Stimulated activated CD8-positive, alpha-beta memory T cell treated with anti-CD3 and anti-CD28 coated beads, Interleukin-7, amount 100 ng/mL, for 24 hours (primary cell): ENCODE results near the gene TSFM.

Experiments used
- DNase-seq: peaks from one replicate; pipeline ENCODE4 v3.0.0-alpha.2; 2020; ENCODE audit warnings: low read depth

TSFM gene

GRCh38 chr12:57782608-57783465 lies at the start of gene TSFM:
Gene TSFM (plus strand): TSS chr12:57782787. CDS start chr12:57782802, 15 bp downstream.
- DNase-seq = peak; percentile 96

- no peak for DNase-seq
Observed at GRCh38 chr12:57733928-57734327, 48.7 kb upstream of the TSFM start.

GRCh38 chr12:57734591-57734990 lies 48.0 kb upstream of the TSFM start:
- no peak for DNase-seq

GRCh38 chr12:57735198-57735855 lies 47.3 kb upstream of the TSFM start:
- no peak for DNase-seq

- DNase-seq = no peak
Observed at GRCh38 chr12:57735952-57736740, 46.4 kb upstream of the TSFM start.

DNA sequence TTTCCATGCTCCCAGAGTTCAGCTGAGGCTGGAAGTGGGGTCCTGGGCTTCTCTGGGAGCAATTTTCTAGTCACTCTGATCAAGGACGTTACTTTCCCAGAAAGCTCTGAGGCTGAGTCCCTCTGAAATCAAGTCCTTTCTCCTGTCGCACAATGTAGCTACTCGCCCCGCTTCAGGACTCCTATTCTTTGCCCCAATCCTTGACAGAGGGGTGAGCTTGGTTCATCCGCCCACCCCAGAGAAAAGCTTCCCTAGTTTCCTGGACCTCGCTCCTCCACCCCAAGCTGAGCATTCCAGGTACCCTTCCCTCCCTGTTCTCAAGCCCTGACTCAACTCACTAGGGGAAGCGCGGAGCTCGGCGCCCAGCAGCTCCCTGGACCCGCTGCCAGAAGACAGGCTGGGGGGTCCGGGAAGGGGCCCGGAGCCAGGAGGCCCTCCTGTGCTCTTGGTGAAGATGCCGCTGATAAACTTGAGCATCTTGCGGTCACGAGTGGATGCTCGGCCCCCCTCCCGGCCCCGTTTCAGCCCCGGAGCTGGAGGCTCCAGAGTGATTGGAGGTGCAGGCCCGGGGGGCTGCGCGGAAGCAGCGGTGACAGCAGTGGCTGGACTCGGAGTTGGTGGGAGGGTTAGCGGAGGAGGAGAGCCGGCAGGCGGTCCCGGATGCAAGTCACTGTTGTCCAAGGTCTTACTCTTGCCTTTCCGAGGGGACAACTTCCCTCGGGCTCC lies 45.7 kb upstream of the TSFM start:
- DNase-seq = no peak

GRCh38 chr12:57737467-57738460 lies 44.8 kb upstream of the TSFM start:
- no peak for DNase-seq

DNA sequence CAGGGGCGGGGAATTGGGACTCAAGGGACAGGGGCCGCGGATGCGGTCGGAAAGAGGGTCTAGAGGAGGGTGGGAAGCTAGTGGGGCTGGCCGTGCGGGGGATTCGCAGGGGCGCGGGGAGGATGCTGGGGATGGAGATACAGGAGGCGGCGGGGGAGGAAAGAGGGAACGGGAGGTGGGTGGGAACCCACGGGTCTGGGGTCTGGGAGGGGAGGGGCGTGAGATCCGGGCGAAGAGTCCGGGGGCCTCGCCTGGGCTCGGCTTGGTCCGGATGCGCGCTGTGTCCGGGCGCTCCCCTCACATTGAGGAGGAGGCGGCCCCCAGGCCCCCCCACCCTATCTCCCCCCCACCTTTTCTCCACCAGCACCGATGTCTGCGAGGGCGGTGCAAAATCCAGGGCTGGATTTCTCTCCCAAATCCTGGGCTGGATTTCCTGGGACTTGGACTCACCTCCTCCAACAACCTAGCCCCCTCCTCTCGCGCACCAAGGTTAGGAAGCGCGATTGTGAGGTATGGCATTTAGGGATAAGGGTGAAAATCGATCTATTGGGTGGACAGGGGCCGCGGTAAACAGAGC lies 43.8 kb upstream of the TSFM start, which contains the start of gene AGAP2:
AGAP2 (minus strand) TSS at position 82 of the 577 bp plus-strand sequence. CDS start 496 bp downstream, outside the sequence.
- no peak for DNase-seq

GRCh38 chr12:57739387-57739786 lies 43.2 kb upstream of the TSFM start:
- no peak for DNase-seq

GRCh38 chr12:57739914-57740538 lies 42.6 kb upstream of the TSFM start:
- no peak for DNase-seq

DNA sequence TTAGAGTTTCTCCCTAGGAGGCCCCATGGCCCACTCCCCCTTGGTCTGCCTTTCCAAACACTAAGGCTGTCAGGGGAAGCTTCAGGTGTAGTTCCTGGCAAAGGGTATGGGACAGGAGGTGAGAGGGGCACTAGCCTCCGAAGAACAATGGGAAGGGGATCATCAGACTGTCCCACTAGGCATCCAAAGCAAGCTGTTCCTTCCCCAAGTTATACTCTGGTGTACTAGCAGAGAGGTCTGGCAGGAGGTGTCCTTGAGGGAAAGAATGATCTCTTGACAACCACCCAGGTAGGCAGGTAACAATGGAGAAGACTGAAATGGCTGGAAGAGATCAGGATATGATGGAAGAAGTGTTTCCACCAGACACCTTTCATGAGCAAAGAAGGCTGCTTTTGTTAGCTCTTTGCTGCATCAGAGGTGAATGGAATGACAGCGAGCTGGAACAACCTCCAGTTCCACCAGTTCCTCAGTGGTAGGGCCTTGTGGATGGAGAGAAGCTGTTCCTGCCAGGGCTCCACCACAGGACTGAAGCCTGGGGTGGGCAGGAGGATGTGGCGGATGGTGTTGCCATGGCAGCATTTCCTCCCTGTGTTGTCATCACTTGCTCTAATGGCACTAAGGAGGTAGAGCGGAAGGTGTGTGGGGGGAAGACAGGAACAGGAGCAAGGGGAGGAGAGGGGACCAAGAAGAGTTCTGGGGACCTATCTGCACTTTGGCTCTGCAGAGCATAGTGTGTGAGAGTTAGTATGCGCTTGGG lies 41.8 kb upstream of the TSFM start:
- DNase-seq = peak; percentile 41

DNA sequence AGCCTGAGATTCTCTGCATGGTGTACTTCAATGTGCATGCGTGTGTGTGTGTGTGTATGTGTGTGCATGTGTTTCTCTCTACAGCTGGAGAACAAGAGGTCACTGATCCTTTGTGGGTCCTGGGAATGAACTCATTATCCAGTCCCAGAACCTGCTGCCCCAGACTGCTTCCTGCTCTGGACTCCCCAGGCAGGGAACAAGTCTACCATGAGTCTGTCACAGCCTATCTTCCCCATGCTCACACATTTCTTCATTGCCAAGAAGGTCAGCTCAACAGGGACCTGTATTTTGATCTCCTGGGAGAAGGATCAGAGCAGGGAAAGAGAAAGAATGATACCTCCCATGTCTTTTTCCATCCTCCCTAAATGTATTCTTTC lies 41.2 kb upstream of the TSFM start:
- DNase-seq = no peak

GRCh38 chr12:57741844-57742738 lies 40.5 kb upstream of the TSFM start:
- peak; percentile 51 for DNase-seq

DNA sequence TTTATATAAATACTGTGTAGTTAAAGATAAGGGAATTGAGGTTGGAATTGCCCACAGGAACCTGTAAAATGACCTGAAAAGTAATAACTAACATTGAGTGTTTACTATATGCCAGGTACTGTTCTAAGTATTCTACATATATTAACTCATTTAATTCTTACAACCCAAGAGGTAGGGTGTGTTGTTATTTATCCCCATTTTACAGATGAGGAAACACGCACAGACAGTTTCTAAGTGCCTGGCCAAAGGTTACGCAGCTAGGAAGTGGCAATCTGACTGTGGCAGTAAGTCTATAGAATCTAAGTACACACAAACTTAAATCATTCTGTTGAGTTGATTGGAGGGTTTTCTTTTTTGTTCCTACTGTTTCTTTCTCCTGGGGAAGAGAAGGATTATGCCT lies 38.8 kb upstream of the TSFM start:
- no peak for DNase-seq

DNA sequence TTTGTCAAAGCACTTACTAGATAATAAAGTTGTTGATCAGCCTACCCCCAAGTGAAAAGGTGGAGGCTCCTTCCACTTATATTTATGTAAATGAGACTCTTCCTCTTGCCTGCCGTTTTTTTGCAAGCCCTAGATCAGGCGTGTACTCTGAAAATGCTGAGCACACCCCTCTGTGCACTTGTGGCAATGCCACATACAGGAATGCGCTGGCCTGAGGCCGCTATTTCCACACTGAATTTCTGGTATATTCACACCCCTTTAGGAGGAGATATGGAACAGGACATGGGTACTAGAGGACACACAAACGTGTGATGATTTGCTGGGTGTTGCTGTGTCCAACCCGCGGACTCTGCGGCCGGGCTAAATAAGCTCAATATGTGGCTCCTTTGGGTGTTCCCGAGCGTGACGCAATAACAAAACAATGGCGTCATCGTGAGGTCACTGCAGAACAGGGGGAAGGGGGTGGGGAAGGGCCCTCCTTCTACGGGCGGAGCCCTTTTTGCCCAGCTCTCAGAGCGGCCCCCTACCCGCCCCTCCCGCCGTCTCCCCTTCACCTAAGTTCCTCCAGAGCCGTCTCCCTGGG lies 38.3 kb upstream of the TSFM start:
- DNase-seq = peak; percentile 61

GRCh38 chr12:57744777-57745484 lies 37.7 kb upstream of the TSFM start, which contains the start of gene TSPAN31:
Gene TSPAN31 (plus strand): TSS chr12:57745039. CDS start chr12:57745155, 116 bp downstream.
- DNase-seq = peak; percentile 91

DNA sequence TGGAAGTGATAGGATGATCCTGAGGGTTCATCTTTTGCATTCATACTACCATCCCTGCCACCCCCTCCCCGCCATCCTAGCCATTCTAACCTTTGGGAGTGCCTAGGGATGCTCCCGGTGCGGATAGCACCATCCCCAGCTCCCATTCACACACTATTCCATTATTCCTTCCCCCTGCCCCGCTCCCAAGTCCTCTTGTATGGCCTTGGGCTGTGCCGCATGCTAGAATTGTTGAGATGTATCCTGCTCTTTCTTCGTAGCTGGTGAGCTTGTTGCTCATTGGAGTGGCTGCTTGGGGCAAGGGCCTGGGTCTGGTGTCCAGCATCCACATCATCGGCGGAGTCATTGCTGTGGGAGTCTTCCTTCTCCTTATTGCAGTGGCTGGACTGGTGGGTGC lies 37.1 kb upstream of the TSFM start:
- no peak for DNase-seq
